Upper lobe of right lung (tissue), 1 donor: ENCODE data around the gene ARHGEF12. TPM values are rescaled to one million over a fixed set of nuclear protein-coding genes. Genes with fewer than 3 reads are reported as not detected.

Experiments
- ATAC-seq: fragments of 200-7000 bp; cut with Tn5 transposase; one replicate; pipeline ENCODE4 v1.9.1; 2020; ENCODE audit warnings: mild to moderate bottlenecking, moderate library complexity
- DNase-seq: peaks from one replicate; pipeline ENCODE4 v3.0.0-alpha.2; 2020
- H3K27ac ChIP-seq: fragments of 200-600 bp; one replicate; pipeline ENCODE4 v1.8.0; 2022
- H3K27me3 ChIP-seq: fragments of 200-600 bp; one replicate; pipeline ENCODE4 v1.8.0; 2022; ENCODE audit warnings: mild to moderate bottlenecking
- H3K36me3 ChIP-seq: fragments of 200-600 bp; one replicate; pipeline ENCODE4 v1.8.0; 2022
- H3K4me1 ChIP-seq: fragments of 200-600 bp; one replicate; pipeline ENCODE4 v1.8.0; 2022
- H3K4me3 ChIP-seq: fragments of 200-600 bp; one replicate; pipeline ENCODE4 v1.8.0; 2022; ENCODE audit warnings: mild to moderate bottlenecking
- H3K9me3 ChIP-seq: fragments of 200-600 bp; one replicate; pipeline ENCODE4 v1.8.0; 2022
- intact Hi-C: fragments of 100-400 bp; cut with DNase I; formaldehyde crosslinking; loops from one replicate; pipeline ENCODE4 v1.11.0; 2022
- total RNA-seq: library from RNA; stranded (reverse); fragmentation: NEBNext Ultra II Directional; extraction: Animal tissue kit (Norgen Biotek cat#: 25700); gene quantifications from one replicate; pipeline ENCODE4 v1.2.1, GENCODE V29; 2021
- TF ChIP-seq, protein P1 (sequence below): fragments of 200-600 bp; IDR thresholded peaks from one replicate; pipeline ENCODE4 v1.8.0; 2022; ENCODE audit warnings: antibody characterized with exemption
- donor health status: DM: no; HTN: yes; CAD: no; lungs with severe emphysema.

Gene ARHGEF12
- total RNA-seq, 1 donor from 2014 or later = 132 TPM

DNA sequence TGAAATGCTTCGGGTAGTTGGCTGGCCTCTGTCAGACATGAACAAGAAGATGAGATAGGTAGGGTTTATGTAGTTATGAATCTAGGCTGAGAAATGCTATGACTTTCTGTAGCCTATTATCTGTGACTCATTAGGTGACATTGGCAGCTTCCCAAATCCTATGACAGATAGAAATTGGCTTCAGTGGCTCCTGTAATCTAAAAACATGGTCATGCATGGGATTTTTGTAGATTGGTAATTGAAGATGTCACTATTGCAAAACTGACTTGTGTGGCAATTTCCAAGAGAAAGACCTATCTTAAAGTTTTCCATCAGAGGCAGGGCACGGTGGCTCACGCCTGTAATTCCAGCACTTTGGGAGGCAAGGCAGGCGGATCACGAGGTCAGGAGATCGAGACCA, 145.9 kb downstream of the ARHGEF12 start:
- H3K27ac ChIP-seq = no peak overlapping the region
- intact Hi-C loops = no loop called here
- H3K4me1 ChIP-seq = no peaks in the 10 kb centered on the region
- H3K27me3 ChIP-seq = no peaks in the 10 kb centered on the region
- peaks cover 87% of the 10 kb centered on the region for H3K36me3 ChIP-seq
- no peak overlapping the region for H3K4me3 ChIP-seq
- no peaks in the 10 kb centered on the region for H3K9me3 ChIP-seq
- DNase-seq = no peak
- ATAC-seq = no peak
- TF ChIP-seq, protein P1, sequence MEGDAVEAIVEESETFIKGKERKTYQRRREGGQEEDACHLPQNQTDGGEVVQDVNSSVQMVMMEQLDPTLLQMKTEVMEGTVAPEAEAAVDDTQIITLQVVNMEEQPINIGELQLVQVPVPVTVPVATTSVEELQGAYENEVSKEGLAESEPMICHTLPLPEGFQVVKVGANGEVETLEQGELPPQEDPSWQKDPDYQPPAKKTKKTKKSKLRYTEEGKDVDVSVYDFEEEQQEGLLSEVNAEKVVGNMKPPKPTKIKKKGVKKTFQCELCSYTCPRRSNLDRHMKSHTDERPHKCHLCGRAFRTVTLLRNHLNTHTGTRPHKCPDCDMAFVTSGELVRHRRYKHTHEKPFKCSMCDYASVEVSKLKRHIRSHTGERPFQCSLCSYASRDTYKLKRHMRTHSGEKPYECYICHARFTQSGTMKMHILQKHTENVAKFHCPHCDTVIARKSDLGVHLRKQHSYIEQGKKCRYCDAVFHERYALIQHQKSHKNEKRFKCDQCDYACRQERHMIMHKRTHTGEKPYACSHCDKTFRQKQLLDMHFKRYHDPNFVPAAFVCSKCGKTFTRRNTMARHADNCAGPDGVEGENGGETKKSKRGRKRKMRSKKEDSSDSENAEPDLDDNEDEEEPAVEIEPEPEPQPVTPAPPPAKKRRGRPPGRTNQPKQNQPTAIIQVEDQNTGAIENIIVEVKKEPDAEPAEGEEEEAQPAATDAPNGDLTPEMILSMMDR = no peak

GRCh38 chr11:120484722-120485121, 148.5 kb downstream of the ARHGEF12 start:
- H3K4me3 ChIP-seq = no peak overlapping the region
- no peaks in the 10 kb centered on the region for H3K27me3 ChIP-seq
- no peaks in the 10 kb centered on the region for H3K9me3 ChIP-seq
- H3K4me1 ChIP-seq = no peaks in the 10 kb centered on the region
- intact Hi-C loops = no loop called here
- no peak overlapping the region for H3K27ac ChIP-seq
- ATAC-seq = no peak
- TF ChIP-seq, protein P1 = no peak
- no peak for DNase-seq
- H3K36me3 ChIP-seq = peaks cover 72% of the 10 kb centered on the region

DNA sequence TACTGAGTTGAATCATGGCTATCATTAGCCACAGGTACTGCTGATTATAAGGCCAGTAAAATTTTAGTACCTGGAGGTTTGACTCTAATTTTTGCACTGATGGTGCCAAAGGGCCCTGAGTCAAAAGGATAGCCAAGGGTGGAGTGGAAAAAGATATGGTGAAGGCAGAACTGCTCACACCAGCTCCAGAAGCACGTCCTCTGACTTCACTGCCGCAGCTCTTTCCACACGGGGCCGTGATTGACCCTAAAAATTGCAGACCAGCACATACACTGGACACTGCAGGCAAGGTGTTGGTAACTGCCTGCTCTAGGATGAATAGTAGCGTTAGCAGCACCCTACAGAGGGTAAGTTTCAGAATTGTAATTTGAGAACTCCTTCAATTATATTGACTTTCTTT, 149.9 kb downstream of the ARHGEF12 start:
- DNase-seq = no peak
- intact Hi-C loops = no loop called here
- peaks cover 58% of the 10 kb centered on the region for H3K36me3 ChIP-seq

DNA sequence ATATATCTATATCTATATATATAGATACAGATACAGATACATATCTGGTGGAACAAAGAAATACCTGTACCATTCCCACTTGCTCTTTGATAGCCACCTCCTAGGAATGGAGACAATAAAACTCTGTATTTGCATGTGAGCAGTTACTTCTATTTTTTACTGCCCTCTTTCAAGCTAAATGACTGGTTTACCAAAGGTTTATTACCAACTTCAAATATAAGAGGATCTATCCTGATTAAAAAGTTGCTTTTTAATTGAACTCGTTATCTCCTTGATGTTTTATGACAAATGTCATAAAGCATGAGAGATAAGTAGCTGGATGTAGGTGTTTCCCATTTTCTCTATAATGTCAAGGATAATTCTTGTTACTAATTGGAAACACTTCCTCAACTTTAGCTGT, 153.6 kb downstream of the ARHGEF12 start:
- ATAC-seq (no peak), DNase-seq (no peak)
- intact Hi-C loops = no loop called here
- H3K9me3 ChIP-seq = no peaks in the 10 kb centered on the region
- TF ChIP-seq, protein P1 = no peak
- no peaks in the 10 kb centered on the region for H3K4me1 ChIP-seq
- no peaks in the 10 kb centered on the region for H3K27me3 ChIP-seq
- no peak overlapping the region for H3K4me3 ChIP-seq
- H3K27ac ChIP-seq = no peak overlapping the region
- H3K36me3 ChIP-seq = peaks cover 29% of the 10 kb centered on the region

More for the DNA sequence above, 149.9 kb downstream of the ARHGEF12 start:
- Histone ChIP-seq H3K27ac (no peak overlapping the region), H3K4me3 (no peak overlapping the region), H3K9me3 (no peaks in the 10 kb centered on the region), H3K27me3 (no peaks in the 10 kb centered on the region), H3K4me1 (no peaks in the 10 kb centered on the region)
- no peak for ATAC-seq
- TF ChIP-seq, protein P1 = no peak

DNA sequence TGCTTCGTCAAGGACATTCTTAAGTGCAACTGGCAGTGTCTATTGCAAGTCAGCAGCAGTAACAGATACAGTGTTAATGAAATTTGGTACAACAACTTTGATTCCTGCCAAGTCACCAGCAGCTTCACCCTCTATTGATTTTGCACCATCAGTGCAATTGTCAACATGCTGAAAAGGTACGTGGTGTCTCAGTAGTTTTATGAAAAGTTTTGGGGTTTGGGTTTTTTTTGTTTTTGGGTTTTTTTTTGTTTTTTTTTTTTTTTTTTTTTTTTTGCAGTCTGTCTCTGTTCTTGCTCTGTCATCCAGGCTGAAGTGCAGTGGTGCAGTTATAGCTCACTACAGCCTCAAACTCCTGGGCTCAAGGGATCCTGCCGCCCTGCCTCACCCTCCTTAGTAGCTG, 156.3 kb downstream of the ARHGEF12 start:
- no peak for ATAC-seq

GRCh38 chr11:120494595-120494994, 158.4 kb downstream of the ARHGEF12 start:
- Histone ChIP-seq H3K4me1 (no peaks in the 10 kb centered on the region), H3K4me3 (no peak overlapping the region), H3K27ac (no peak overlapping the region), H3K9me3 (no peaks in the 10 kb centered on the region), H3K36me3 (no peaks in the 10 kb centered on the region), H3K27me3 (no peaks in the 10 kb centered on the region)
- no peak for DNase-seq
- intact Hi-C loops = no loop called here
- no peak for ATAC-seq
- TF ChIP-seq, protein P1 = no peak

More for the DNA sequence above, 156.3 kb downstream of the ARHGEF12 start:
- DNase-seq = no peak
- intact Hi-C loops = no loop called here
- Histone ChIP-seq H3K9me3 (no peaks in the 10 kb centered on the region), H3K27ac (no peak overlapping the region), H3K36me3 (peaks cover 8% of the 10 kb centered on the region), H3K27me3 (no peaks in the 10 kb centered on the region), H3K4me3 (no peak overlapping the region), H3K4me1 (no peaks in the 10 kb centered on the region)
- TF ChIP-seq, protein P1 = no peak
